ENCODE measurements around the gene CAPN12. TPM values are rescaled to one million over a fixed set of nuclear protein-coding genes. Genes with fewer than 3 reads are reported as not detected.

Gene CAPN12
- total RNA-seq, 1 experiment from 2014 or later = 43.9 TPM

DNA sequence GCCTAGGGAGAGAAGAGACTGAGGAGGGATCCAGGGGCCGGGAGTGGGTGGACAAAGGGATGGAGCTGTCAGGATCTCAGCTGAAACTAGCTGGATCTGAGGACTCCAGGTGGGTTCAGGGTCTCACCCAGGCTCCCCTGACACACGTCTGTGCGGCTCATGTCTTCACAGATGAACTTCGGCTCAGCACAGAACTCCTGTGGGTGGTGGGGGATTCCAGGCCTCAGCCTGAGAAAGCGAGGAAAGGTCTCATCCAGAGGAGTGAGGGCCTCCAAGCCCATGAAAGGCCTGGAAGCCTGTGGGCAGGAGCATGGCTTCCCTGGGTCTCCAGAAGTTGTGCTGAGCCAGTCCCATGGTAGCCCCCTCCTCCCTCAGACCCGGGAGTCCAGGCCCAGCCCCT lies 1.4 kb downstream of the CAPN12 start:
- no peaks in the 10 kb centered on the region for H4K20me1 ChIP-seq (ENCODE audit: insufficient read depth)
- no TSS peak for BruUV-seq (replicated peaks)
- H3K36me3 ChIP-seq (ENCODE audit: low read depth) = no peaks in the 10 kb centered on the region
- H3K9me3 ChIP-seq (ENCODE audit: insufficient read depth, low read depth) = no peaks in the 10 kb centered on the region
- H2AFZ ChIP-seq = no peak overlapping the region
- TF ChIP-seq EZH2 (IDR thresholded peaks at IDR 0.05; ENCODE audit: low read depth) = no peak
- TF ChIP-seq, protein P1, sequence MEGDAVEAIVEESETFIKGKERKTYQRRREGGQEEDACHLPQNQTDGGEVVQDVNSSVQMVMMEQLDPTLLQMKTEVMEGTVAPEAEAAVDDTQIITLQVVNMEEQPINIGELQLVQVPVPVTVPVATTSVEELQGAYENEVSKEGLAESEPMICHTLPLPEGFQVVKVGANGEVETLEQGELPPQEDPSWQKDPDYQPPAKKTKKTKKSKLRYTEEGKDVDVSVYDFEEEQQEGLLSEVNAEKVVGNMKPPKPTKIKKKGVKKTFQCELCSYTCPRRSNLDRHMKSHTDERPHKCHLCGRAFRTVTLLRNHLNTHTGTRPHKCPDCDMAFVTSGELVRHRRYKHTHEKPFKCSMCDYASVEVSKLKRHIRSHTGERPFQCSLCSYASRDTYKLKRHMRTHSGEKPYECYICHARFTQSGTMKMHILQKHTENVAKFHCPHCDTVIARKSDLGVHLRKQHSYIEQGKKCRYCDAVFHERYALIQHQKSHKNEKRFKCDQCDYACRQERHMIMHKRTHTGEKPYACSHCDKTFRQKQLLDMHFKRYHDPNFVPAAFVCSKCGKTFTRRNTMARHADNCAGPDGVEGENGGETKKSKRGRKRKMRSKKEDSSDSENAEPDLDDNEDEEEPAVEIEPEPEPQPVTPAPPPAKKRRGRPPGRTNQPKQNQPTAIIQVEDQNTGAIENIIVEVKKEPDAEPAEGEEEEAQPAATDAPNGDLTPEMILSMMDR (conservative IDR thresholded peaks at IDR 0.05) = no peak
- no peak overlapping the region for H3K4me2 ChIP-seq
- H3K79me2 ChIP-seq (ENCODE audit: low read depth) = no peaks in the 10 kb centered on the region
- H3F3A ChIP-seq (ENCODE audit: insufficient read depth, low read depth) = peaks cover 5% of the 10 kb centered on the region; the same call in 1 of the 2 replicates
- intact Hi-C loops (cut with micrococcal nuclease; ENCODE audit: unreplicated experiment) = no loop called here
- DNase-seq = no peak
- H3K27ac ChIP-seq = no peak overlapping the region
- no peaks in the 10 kb centered on the region for H3K4me1 ChIP-seq (replicated peaks; ENCODE audit: insufficient read depth)
- no peaks in the 10 kb centered on the region for H3K9me2 ChIP-seq (ENCODE audit: insufficient read depth)
- no peaks in the 10 kb centered on the region for H3K27me3 ChIP-seq (ENCODE audit: insufficient read depth, low read depth)
- ChIA-PET CTCF (no interaction called here), POLR2A (ENCODE audit: unreplicated experiment) (no interaction called here)
- no peak overlapping the region for H3K4me3 ChIP-seq

DNA sequence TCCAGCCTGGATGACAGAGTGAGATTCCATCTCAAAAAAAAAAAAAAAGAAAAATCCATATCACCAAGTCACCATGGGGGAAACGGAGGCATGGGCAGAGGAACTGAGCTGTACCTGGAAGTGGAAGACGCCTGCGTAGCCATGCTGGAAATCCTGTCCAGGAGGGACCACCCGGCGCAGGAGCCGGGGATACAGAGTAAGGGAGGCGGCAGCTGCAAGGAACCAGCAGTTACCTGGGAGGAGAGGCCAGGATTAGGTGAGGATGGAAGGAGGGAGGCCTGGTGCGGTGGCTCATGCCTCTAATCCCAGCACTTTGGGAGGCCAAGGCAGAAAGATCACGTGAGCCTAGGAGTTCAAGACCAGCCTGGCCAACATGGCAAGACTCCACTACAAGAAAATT lies 2.0 kb downstream of the CAPN12 start:
- H3K9me3 ChIP-seq (ENCODE audit: insufficient read depth, low read depth) = no peaks in the 10 kb centered on the region
- no peak overlapping the region for H3K27ac ChIP-seq
- H3K9me2 ChIP-seq (ENCODE audit: insufficient read depth) = no peaks in the 10 kb centered on the region
- H3K4me3 ChIP-seq = no peak overlapping the region
- no peak for DNase-seq
- peaks cover 5% of the 10 kb centered on the region; the same call in 1 of the 2 replicates for H3F3A ChIP-seq (ENCODE audit: insufficient read depth, low read depth)
- no peak overlapping the region for H2AFZ ChIP-seq
- POLR2A ChIA-PET (ENCODE audit: unreplicated experiment) = interaction anchor here (0.6 kb wide), 1 partner anchor 51 kb away, joined by 10 read pairs; no protein-coding TSS in a partner anchor
- intact Hi-C loops (cut with micrococcal nuclease; ENCODE audit: unreplicated experiment) = no loop called here
- TF ChIP-seq, protein P1 (conservative IDR thresholded peaks at IDR 0.05) = no peak
- no peak for TF ChIP-seq EZH2 (IDR thresholded peaks at IDR 0.05; ENCODE audit: low read depth)
- BruUV-seq (replicated peaks) = no TSS peak
- no peaks in the 10 kb centered on the region for H3K36me3 ChIP-seq (ENCODE audit: low read depth)
- H3K4me2 ChIP-seq = no peak overlapping the region
- CTCF ChIA-PET = interaction anchor here (0.5 to 0.7 kb wide), 2 partner anchors 100 to 121 kb away, joined by 3 to 4 read pairs; no protein-coding TSS in a partner anchor
- H3K27me3 ChIP-seq (ENCODE audit: insufficient read depth, low read depth) = no peaks in the 10 kb centered on the region
- H3K79me2 ChIP-seq (ENCODE audit: low read depth) = no peaks in the 10 kb centered on the region
- H4K20me1 ChIP-seq (ENCODE audit: insufficient read depth) = no peaks in the 10 kb centered on the region
- H3K4me1 ChIP-seq (replicated peaks; ENCODE audit: insufficient read depth) = no peaks in the 10 kb centered on the region

GRCh38 chr19:38741670-38742069 lies 2.6 kb downstream of the CAPN12 start:
- Histone ChIP-seq H3K4me3 (no peak overlapping the region), H3K4me2 (no peak overlapping the region), H3K27ac (no peak overlapping the region), H3F3A (ENCODE audit: insufficient read depth, low read depth) (peaks cover 5% of the 10 kb centered on the region; the same call in 1 of the 2 replicates), H3K9me3 (ENCODE audit: insufficient read depth, low read depth) (no peaks in the 10 kb centered on the region), H3K27me3 (ENCODE audit: insufficient read depth, low read depth) (no peaks in the 10 kb centered on the region), H3K79me2 (ENCODE audit: low read depth) (no peaks in the 10 kb centered on the region), H3K9me2 (ENCODE audit: insufficient read depth) (no peaks in the 10 kb centered on the region), H2AFZ (no peak overlapping the region), H4K20me1 (ENCODE audit: insufficient read depth) (no peaks in the 10 kb centered on the region), H3K4me1 (replicated peaks; ENCODE audit: insufficient read depth) (no peaks in the 10 kb centered on the region; the same call in 1 of the 2 replicates), H3K36me3 (ENCODE audit: low read depth) (no peaks in the 10 kb centered on the region)
- POLR2A ChIA-PET (ENCODE audit: unreplicated experiment) = no interaction called here
- intact Hi-C loops (cut with micrococcal nuclease; ENCODE audit: unreplicated experiment) = no loop called here
- no TSS peak for BruUV-seq (replicated peaks)
- TF ChIP-seq, protein P1 (conservative IDR thresholded peaks at IDR 0.05) = no peak
- TF ChIP-seq EZH2 (IDR thresholded peaks at IDR 0.05; ENCODE audit: low read depth) = no peak
- CTCF ChIA-PET = interaction anchor here (0.7 kb wide), 1 partner anchor 99 kb away, joined by 4 read pairs; no protein-coding TSS in a partner anchor
- DNase-seq = no peak

All from PC-9 (cell line).